HUES64 (cell line): ENCODE data around the gene CEP126. TPM values are rescaled to one million over a fixed set of nuclear protein-coding genes. Genes with fewer than 3 reads are reported as not detected.

Experiments used
- H3K27ac ChIP-seq: 2 replicates; pipeline ENCODE4 v1.7.0; 2013; ENCODE audit warnings: low read depth, low read length, inconsistent platforms
- H3K27me3 ChIP-seq: 2 replicates; pipeline ENCODE4 v1.6.1; 2013; ENCODE audit warnings: mild to moderate bottlenecking, low read length; ENCODE audit not compliant: insufficient read depth
- H3K36me3 ChIP-seq: 2 replicates; pipeline ENCODE4 v1.6.1; 2013; ENCODE audit warnings: mild to moderate bottlenecking, low read length; ENCODE audit not compliant: insufficient read depth
- H3K4me1 ChIP-seq: 2 replicates; pipeline ENCODE4 v1.6.1; 2013; ENCODE audit warnings: mild to moderate bottlenecking, low read length, moderate library complexity; ENCODE audit not compliant: insufficient read depth
- H3K4me3 ChIP-seq: 2 replicates; pipeline ENCODE4 v1.5.1; 2013; ENCODE audit warnings: mild to moderate bottlenecking, low read length, moderate library complexity
- H3K9ac ChIP-seq: 2 replicates; pipeline ENCODE4 v1.6.1; 2013; ENCODE audit warnings: mild to moderate bottlenecking, low read depth, low read length
- H3K9me3 ChIP-seq: 2 replicates; pipeline ENCODE4 v1.6.1; 2013; ENCODE audit warnings: low read depth, low read length; ENCODE audit not compliant: insufficient read depth
- WGBS: fragments of 150-250, 120-280 bp; methylation state at CpG from one replicate; pipeline ENCODE4 v1.1.7; 2013; ENCODE audit warnings: missing lambda C conversion rate; 5-methylcytosine and 5-hydroxymethylcytosine counted together
- polyA plus RNA-seq, 2 experiments: library from polyadenylated mRNA; stranded (reverse); fragments of 50-300 nt; gene quantifications; one replicate each; pipeline ENCODE4 v1.2.3, GENCODE V29; 2013

CEP126 gene, protein sequence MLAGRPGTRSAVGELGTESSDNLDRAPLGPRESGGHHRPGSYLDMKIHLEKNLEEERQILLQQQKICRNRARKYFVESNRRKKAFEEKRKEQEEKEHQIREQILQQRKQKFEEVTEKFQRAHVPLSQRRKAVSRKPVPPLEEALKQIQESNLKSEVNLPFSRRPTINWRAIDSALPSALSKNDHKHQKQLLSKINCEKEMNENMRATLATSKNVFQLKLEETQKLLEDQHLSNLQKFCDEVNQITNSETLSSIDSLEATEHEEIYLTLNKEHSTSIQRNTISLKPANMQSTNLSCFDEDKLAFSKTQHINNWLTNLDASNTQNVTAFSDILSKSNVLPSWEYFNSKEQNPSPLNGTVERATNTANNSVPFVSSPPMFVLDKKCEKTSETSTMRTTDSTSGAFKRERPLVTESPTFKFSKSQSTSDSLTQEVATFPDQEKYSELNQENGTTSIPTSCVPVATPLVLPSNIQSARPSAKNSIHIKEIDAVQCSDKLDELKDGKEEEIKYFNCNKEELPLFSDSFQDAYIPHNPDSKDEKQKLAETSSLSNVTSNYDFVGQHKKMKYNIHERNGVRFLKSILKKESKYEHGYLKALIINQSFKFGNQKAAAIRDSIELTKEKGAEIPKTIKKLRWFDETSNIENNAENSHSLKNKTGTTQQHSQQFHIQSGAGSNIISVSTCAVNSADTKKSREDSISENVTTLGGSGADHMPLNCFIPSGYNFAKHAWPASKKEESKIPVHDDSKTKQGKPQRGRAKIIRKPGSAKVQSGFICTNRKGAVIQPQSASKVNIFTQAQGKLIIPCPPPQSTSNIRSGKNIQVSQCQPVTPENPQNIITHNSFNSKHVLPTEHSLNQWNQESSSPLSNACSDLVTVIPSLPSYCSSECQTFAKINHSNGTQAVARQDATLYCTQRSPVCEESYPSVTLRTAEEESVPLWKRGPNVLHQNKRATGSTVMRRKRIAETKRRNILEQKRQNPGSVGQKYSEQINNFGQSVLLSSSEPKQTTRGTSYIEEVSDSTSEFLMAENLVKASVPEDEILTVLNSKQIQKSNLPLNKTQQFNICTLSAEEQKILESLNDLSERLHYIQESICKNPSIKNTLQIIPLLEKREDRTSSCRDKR
- polyA plus RNA-seq (2013, experiment 1 of 2) = 1.6 TPM
- 1.7 TPM for polyA plus RNA-seq (2013, experiment 2 of 2)

DNA sequence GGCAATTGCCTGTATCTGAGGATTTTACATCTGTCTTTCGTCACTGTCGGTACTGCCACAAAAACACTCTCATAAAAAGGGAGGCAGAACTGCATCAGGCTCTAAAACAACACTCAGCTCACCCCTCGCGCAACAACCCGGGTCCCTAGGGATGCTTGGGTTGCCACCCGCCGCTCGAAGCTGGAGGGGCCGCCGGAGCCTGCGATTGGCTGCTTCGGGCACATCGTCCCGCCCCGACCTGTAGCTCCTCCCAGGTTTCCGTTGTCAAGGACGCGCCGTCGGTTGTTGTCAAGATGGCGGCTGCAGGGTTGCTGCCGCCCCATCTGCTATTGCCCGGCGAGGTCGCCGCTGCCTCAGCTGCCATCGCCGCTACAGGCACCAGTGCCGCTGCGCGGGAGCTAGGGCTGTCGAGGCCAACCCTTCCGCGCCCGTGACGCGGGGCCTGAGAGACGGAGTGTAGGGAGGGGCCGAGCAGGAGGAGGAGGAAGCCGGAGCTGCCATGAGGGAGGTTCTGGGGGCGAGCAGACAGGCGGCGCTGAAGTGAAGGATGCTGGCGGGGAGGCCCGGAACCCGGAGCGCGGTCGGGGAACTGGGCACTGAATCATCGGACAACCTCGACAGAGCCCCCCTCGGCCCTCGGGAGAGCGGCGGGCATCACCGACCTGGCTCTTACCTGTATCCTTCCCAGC lies at the start of gene CEP126:
CEP126 (plus strand) TSS at position 273 of the 689 bp plus-strand sequence; CDS start at position 548, 275 bp downstream.
- Histone ChIP-seq H3K27me3 (no peaks in the 10 kb centered on the region), H3K36me3 (no peaks in the 10 kb centered on the region), H3K4me1 (peaks cover 23% of the 10 kb centered on the region), H3K27ac (peak within 1 kb of the TSS; percentile 38; the same call in 1 of the 2 replicates), H3K4me3 (peak within 1 kb of the TSS; percentile 72), H3K9me3 (no peaks in the 10 kb centered on the region), H3K9ac (peak within 1 kb of the TSS; percentile 65)
- under 1% methylated on average over 56 of the region's 56 CpGs for WGBS

DNA sequence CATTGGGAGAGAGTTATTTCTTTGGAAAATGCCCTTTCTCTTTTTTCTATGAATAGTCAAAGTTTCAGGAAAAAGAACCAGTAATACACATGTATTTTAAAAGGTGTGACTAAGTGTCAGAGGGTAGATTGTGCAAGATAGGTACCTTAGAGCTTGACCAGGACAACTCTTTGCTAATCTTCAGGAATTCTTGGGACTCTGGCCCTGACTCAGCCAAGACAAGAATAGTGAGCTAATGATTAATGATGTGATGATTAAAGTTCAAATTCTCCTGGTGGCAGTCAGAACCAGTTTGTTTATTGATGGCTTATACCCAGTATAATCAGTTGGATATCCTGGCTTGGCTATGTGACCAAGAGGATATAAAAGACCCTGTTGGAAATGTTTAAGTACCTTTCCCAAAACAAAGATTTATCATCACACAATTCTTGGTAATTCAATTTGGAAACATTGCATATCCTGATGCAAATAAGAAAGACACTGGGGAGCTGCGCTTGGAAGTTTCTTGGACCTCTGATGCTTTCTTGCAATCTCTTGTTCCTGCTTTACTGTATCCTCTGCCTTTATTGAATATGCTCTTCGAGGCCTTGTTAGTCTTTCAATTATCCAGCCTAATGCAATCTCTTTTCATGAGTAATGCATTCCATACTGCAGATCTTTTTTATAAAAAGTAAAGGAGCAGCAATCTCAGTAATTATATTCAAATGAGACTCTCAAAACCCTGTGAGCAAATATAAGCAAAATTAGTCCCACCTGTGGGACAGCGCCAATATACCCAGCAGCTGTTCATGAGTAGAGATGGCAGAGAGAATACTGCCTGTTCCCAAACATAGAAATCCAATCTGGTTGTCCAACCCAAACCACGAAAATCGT lies 48.0 kb upstream of the CEP126 start:
- 91% methylated on average over 5 of the region's 5 CpGs for WGBS
- H3K27ac ChIP-seq = no peak overlapping the region
- no peak overlapping the region for H3K9ac ChIP-seq
- H3K36me3 ChIP-seq = no peaks in the 10 kb centered on the region
- peaks cover 13% of the 10 kb centered on the region; the same call in 1 of the 2 replicates for H3K4me1 ChIP-seq
- no peak overlapping the region for H3K4me3 ChIP-seq
- peaks cover 6% of the 10 kb centered on the region; the same call in 1 of the 2 replicates for H3K9me3 ChIP-seq
- no peaks in the 10 kb centered on the region for H3K27me3 ChIP-seq

DNA sequence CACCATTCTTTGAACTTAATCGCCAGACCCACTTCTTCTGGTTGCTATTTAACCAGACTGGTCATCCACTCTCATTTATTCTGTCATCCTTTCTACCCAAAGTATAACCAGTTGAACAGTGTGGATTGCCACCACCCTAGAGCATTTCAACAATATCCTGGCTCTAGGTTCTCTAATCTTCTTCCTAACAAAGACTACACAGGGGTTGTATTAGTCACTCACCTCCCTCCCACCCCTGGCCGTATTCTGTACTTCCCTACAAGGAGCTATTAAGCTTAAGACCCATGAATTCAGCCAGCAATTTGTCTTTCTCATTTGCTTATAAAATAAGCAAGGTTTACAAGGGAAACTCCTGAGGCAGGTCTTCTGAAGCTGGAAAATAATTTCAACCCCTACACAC lies 46.9 kb upstream of the CEP126 start:
- H3K36me3 ChIP-seq = no peaks in the 10 kb centered on the region
- 82% methylated on average over 2 of the region's 2 CpGs for WGBS
- H3K4me1 ChIP-seq = peaks cover 8% of the 10 kb centered on the region; the same call in 1 of the 2 replicates
- H3K4me3 ChIP-seq = no peak overlapping the region
- H3K9ac ChIP-seq = no peak overlapping the region
- H3K27me3 ChIP-seq = no peaks in the 10 kb centered on the region
- no peak overlapping the region for H3K27ac ChIP-seq
- H3K9me3 ChIP-seq = peaks cover 6% of the 10 kb centered on the region; the same call in 1 of the 2 replicates

DNA sequence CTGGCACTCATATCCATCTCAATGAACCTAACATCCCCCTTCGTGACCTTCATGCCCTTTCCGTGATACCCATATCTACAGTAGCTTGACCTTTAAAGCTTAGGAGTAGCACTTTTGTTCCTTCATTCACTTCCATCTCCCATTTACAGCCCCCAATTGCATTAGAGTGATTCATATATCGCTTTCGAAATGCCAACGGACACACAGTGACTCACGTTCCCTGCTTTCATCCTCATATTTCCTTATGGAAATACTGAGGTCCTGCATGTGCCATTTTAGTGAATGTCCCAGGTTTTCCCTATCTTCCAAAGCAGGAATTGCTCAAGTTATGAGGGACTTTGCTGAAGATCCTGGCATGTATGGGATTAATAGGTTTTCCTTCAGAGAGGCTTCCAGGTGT lies 44.3 kb upstream of the CEP126 start:
- Histone ChIP-seq H3K9me3 (no peaks in the 10 kb centered on the region), H3K27me3 (no peaks in the 10 kb centered on the region), H3K9ac (no peak overlapping the region), H3K4me1 (no peaks in the 10 kb centered on the region), H3K27ac (no peak overlapping the region), H3K4me3 (no peak overlapping the region), H3K36me3 (no peaks in the 10 kb centered on the region)
- 94% methylated on average over 6 of the region's 6 CpGs for WGBS

DNA sequence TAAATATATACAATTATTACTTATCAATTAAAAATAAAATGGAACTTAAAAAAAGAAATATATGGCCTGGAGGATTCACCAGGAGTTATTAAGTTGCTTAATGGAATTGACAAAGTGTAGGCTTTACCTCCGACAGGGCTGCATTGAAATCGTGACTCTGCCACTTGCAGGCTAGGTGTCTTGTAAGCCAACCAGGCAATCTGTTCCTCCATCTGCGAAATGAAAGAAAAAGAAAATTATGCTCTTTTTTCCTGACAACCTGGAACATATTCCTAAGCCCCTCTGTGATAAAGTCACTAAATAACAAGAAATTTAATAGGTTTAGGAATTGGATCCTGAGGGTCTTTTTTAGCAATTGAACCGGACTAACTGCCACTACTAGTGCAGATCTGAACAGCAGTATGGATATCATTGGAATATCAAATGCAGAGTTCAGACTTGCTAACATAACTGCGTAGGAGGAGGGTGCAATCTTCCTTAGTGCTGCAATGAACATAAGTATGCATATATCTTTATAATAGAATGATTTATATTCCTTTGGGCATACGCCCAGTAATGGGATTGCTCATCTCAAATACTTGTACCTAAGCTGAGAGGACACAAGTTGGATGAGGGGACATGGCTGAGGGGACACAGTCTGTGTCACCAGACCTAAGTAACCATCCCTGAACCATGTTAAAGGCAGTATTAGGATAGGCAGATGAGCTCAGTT lies 42.5 kb upstream of the CEP126 start:
- H3K9ac ChIP-seq = no peak overlapping the region
- H3K4me1 ChIP-seq = no peaks in the 10 kb centered on the region
- H3K9me3 ChIP-seq = no peaks in the 10 kb centered on the region
- H3K4me3 ChIP-seq = no peak overlapping the region
- H3K36me3 ChIP-seq = no peaks in the 10 kb centered on the region
- H3K27me3 ChIP-seq = no peaks in the 10 kb centered on the region
- WGBS = 96% methylated on average over 5 of the region's 6 CpGs
- H3K27ac ChIP-seq = no peak overlapping the region

DNA sequence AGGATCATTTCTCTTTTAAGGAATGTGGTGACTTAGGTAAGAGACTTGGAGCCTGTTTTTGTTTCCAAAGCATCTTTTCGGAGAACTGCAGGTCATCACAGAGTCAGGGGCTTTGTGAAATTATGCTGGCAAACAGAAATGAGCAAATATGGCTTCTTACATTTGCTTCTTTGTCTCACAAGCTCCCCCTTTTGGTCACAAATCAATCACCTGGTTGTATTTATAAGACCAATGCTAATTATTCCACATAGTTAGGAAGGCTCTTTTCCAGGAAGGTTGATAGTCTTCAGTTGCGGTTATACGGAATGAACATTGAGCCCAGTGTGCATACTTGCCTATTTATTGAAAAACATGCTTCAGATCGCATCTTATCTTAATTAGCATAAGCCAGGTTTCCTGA lies 34.6 kb upstream of the CEP126 start:
- WGBS = 84% methylated on average over 4 of the region's 4 CpGs
- no peak overlapping the region for H3K4me3 ChIP-seq

DNA sequence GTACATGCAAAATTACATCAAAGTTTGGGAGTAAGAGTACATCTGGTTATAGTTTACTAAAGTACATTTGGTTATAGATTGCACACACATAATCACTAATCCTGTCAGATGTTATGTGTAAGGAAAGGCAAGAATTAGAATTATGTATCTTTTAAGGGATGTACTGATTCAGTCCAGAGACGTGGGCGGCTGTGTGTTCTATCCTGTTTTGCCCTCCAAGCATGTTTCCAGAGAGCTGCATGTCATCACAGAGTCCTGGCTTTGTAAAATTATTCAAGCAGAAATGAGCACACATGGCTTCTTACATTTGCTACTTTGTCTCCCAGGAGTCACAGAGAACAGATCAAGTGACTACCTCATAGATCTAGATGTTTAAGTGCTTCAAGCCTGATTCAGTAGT lies 33.2 kb upstream of the CEP126 start:
- H3K36me3 ChIP-seq = no peaks in the 10 kb centered on the region
- H3K27me3 ChIP-seq = no peaks in the 10 kb centered on the region
- whole genome bisulfite sequencing = 94% methylated on average over 2 of the region's 2 CpGs
- H3K4me3 ChIP-seq = no peak overlapping the region
- no peak overlapping the region for H3K27ac ChIP-seq
- no peak overlapping the region for H3K9ac ChIP-seq
- H3K9me3 ChIP-seq = no peaks in the 10 kb centered on the region
- no peaks in the 10 kb centered on the region for H3K4me1 ChIP-seq

More for the DNA sequence above, 34.6 kb upstream of the CEP126 start:
- no peaks in the 10 kb centered on the region for H3K36me3 ChIP-seq
- no peaks in the 10 kb centered on the region for H3K4me1 ChIP-seq
- H3K9me3 ChIP-seq = no peaks in the 10 kb centered on the region
- H3K27ac ChIP-seq = no peak overlapping the region
- no peaks in the 10 kb centered on the region for H3K27me3 ChIP-seq
- no peak overlapping the region for H3K9ac ChIP-seq

DNA sequence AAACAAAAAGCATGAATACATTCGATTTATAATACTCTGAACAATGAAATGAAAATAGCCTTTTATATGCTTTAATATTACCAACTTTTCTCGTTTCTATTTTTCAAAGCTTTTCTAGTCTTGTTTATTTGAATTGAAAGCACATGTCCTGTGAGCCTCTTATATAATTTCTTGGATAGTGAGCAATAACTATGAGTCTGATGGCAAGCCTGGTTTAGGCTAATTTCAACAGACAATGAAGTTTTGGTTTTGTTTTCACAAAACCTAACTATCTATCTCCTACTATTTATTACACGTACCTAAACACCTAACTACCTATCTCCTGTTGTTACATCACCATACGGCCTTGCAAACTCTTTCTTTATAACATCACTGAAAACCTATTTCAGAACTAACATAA lies 29.2 kb upstream of the CEP126 start:
- Histone ChIP-seq H3K9me3 (no peaks in the 10 kb centered on the region), H3K4me3 (no peak overlapping the region), H3K27me3 (no peaks in the 10 kb centered on the region), H3K27ac (no peak overlapping the region), H3K9ac (no peak overlapping the region), H3K36me3 (no peaks in the 10 kb centered on the region), H3K4me1 (no peaks in the 10 kb centered on the region)
- WGBS = 97% methylated on average over 4 of the region's 4 CpGs

DNA sequence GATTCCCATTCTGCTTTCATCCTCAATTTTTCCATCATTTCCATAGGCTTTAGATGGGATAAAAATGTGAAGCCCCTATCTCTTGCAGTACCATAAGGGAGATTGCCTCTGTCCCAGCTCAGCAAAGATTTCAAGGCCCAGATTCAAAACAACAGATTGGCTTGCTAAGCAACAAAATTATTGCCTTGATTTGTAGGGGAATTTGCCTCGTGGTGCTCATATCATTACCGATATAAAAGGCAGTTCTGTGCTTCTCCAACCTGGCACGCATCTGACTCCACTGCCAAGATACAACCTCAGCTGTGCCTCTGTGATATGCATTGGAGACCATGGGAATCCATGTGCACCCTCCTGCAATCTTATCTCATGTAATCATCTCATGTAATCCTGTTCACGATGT lies 25.0 kb upstream of the CEP126 start:
- H3K27ac ChIP-seq = no peak overlapping the region
- WGBS = 93% methylated on average over 4 of the region's 4 CpGs

More for the DNA sequence above, 25.0 kb upstream of the CEP126 start:
- Histone ChIP-seq H3K9me3 (no peaks in the 10 kb centered on the region), H3K27me3 (no peaks in the 10 kb centered on the region), H3K36me3 (no peaks in the 10 kb centered on the region), H3K9ac (no peak overlapping the region), H3K4me1 (no peaks in the 10 kb centered on the region), H3K4me3 (no peak overlapping the region)
